HG02642 (cell line): ENCODE measurements around the gene XPA.
"Not testable (repeated sequence)": the region's sequence is repeated elsewhere in the genome, so short reads cannot be mapped to it uniquely, and the experiment has no call there.

Source experiments
- ATAC-seq: cut with Tn5 transposase; IDR thresholded peaks from one replicate; pipeline ENCODE4 v1.9.1; 2021; ENCODE audit warnings: mild to moderate bottlenecking; ENCODE audit not compliant: unreplicated experiment, poor library complexity

XPA gene

GRCh38 chr9:97696803-97697601, at the start of gene XPA:
Gene XPA (minus strand): TSS chr9:97697340. CDS start chr9:97697292, 48 bp downstream.
- ATAC-seq, result peak; percentile 93

- no peak for ATAC-seq
Measured at GRCh38 chr9:97744710-97745708, 47.9 kb upstream of the XPA start.

- not testable (repeated sequence) for ATAC-seq
Measured at GRCh38 chr9:97744025-97744424, 46.9 kb upstream of the XPA start.

- ATAC-seq, result no peak
Measured at GRCh38 chr9:97742545-97742944, 45.4 kb upstream of the XPA start.

- ATAC-seq, result no peak
Measured at GRCh38 chr9:97741947-97742346, 44.8 kb upstream of the XPA start.

- no peak for ATAC-seq
Measured at GRCh38 chr9:97740848-97741821, 44.0 kb upstream of the XPA start.

GRCh38 chr9:97737429-97737828, 40.3 kb upstream of the XPA start:
- ATAC-seq, result no peak

GRCh38 chr9:97735070-97735600, 38.0 kb upstream of the XPA start:
- no peak for ATAC-seq

- no peak for ATAC-seq
Measured at GRCh38 chr9:97726716-97727115, 29.6 kb upstream of the XPA start.

- no peak for ATAC-seq
Measured at GRCh38 chr9:97723819-97724218, 26.7 kb upstream of the XPA start.

- ATAC-seq, result no peak
Measured at GRCh38 chr9:97722331-97722730, 25.2 kb upstream of the XPA start.

GRCh38 chr9:97721396-97721795, 24.3 kb upstream of the XPA start:
- no peak for ATAC-seq

- ATAC-seq, result no peak
Measured at GRCh38 chr9:97717866-97718265, 20.7 kb upstream of the XPA start.

- no peak for ATAC-seq
Measured at GRCh38 chr9:97714435-97714834, 17.3 kb upstream of the XPA start.

GRCh38 chr9:97711223-97711626, 14.1 kb upstream of the XPA start:
- no peak for ATAC-seq

GRCh38 chr9:97710356-97711222, 13.4 kb upstream of the XPA start:
- peak; percentile 73 for ATAC-seq

GRCh38 chr9:97706246-97706645, 9.1 kb upstream of the XPA start:
- no peak for ATAC-seq

GRCh38 chr9:97705354-97705950, 8.3 kb upstream of the XPA start:
- no peak for ATAC-seq
